D721Med (cell line): ENCODE measurements around the gene DMAP1.
A peak's percentile ranks its signal among the peaks of the same experiment; 100 is the strongest.

Experiments used
- DNase-seq: peaks from one replicate; pipeline ENCODE4 v3.0.0; 2011; ENCODE audit warnings: low spot score; ENCODE audit not compliant: insufficient read length
- FAIRE-seq: peaks from 2 replicates; lab custom pipeline; 2011; peaks lifted over from hg19 to GRCh38; lab: Jason Lieb, UNC
- TF ChIP-seq, protein P1 (sequence below): IDR thresholded peaks from 2 replicates; pipeline ENCODE4 v1.5.1; 2012; ENCODE audit warnings: mild to moderate bottlenecking, control low read depth; ENCODE audit not compliant: insufficient read depth; ENCODE audit errors: missing control alignments

The DMAP1 gene

DNA sequence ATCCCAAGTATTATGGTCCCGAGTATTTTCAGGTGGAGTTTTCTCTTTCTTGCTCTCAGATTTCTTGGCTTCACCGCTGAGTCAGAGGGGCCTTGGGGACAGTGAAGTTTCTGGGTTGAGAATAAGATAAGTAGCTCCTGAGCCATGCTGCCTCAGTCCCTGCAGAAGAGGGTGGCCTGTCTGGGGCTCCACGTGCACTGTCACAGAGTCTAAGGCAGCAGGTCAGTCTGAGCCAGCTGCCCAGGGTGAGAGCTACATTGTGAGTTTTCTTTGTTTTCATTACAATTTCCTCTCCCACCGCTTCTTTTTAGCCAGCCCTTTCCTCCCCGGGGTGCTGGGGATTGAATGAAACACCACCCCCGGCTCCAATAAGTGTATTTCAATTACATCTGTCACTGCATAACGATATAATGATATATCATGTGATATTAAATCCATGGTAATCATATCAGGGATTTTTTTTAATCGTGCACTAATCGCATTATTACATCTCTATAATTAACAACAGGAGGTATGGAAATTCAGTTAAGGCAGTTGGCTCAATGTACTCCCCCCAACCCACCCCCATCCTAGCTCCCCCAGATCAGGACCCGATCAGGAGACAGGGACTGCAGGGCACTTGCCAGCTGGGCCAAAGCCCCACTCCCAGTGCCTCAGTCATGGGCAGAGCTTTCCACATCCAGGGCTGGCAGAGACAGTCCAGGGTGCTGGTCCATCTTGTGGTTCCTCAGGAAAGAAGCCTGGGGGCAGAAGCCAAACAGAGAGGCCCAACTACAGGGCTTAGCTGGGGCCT is 43.7 kb downstream of the DMAP1 start:
- peak; percentile 91 for FAIRE-seq
- no peak for DNase-seq
- TF ChIP-seq, protein P1, sequence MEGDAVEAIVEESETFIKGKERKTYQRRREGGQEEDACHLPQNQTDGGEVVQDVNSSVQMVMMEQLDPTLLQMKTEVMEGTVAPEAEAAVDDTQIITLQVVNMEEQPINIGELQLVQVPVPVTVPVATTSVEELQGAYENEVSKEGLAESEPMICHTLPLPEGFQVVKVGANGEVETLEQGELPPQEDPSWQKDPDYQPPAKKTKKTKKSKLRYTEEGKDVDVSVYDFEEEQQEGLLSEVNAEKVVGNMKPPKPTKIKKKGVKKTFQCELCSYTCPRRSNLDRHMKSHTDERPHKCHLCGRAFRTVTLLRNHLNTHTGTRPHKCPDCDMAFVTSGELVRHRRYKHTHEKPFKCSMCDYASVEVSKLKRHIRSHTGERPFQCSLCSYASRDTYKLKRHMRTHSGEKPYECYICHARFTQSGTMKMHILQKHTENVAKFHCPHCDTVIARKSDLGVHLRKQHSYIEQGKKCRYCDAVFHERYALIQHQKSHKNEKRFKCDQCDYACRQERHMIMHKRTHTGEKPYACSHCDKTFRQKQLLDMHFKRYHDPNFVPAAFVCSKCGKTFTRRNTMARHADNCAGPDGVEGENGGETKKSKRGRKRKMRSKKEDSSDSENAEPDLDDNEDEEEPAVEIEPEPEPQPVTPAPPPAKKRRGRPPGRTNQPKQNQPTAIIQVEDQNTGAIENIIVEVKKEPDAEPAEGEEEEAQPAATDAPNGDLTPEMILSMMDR: no peak

DNA sequence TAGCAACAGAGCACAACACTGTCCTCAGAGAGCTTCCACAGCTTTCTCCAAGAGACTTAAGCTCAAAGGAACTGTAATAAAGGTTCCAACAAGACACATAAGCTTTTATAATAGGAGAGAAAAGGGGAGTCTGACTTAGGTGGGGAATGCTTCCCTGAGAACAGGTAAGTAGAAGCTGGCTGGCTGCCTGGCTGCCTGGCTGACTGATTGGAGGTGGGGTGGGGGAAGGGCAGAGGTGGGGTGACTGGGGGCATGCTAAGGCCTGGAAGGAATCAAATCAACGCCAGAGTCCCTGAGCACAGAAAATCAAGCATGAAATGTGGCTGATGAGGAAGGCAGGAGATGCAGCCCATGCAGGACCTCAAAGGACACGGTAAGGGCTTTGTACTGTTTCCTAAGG is 45.8 kb downstream of the DMAP1 start:
- TF ChIP-seq, protein P1: no peak
- FAIRE-seq: no peak
- no peak for DNase-seq

DNA sequence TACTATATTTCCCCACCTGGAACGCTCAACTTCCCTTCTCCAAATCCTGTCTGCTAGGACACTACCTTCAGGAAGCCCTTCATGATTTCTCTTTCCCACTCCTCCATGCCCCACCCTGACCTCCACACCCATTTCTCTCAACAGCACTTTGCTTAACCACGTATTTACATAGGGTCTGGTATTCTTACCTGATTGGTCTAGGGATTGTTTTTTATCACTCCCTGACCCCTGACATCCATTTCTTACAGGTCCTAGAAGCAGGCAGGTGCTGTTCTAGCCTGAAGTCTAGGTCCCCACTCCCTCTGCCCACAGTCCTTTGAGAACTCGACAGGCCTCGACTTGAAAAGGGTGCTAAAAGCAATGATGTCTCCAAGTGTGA is 47.5 kb downstream of the DMAP1 start:
- FAIRE-seq (no peak), DNase-seq (no peak)
- TF ChIP-seq, protein P1: no peak

DNA sequence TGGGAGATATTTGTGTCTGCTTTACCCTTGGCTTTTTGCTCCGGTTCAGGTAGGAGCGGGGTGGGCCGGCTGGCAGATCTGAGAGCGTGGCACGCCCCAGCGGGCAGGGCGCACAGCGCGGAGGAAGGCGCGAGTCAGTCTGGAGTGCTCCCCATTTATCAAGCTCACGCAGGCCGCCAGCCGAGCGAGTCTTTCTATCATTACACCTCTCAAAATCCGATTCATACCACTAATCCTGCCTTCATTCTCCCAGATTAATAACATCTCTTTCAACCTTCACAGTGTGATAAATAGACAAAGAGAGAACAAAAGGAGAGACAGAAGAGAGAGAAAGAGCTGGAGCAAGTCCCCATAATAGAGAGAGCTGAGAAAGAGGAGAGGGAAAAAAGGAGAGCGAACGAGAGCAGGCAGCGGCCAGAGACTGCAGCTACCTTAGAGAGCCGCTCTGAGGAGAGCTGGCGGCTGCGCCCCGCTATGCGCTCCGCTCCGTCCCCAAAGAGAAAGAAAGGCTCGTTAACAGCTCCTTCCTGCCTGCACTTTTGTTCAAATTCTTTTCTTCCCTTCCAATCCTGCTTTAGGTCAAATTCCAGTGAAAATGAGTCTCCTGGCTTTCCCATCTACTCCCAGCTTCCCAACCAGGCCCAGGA is 48.0 kb downstream of the DMAP1 start:
- DNase-seq: peak; percentile 90
- TF ChIP-seq, protein P1: no peak
- FAIRE-seq: peak; percentile 67

DNA sequence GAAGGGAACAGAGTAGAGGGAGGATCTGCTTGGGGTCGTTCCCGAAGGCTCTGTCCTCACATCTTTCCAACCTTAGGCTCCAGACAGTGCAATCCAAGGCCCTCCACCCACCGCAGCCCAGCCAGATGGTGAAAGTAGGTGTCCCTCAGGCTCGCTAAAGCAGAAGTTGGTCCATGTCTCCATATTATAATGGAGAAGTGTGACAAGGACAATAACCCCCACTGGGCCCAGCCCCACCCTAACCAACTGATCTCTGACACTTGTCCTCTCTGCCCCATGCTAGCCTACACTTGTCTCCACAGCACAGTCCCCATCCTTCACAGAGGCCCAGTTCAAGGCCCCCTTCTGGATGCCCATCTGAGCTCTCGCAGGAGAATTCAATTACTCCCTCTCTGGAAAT is 48.7 kb downstream of the DMAP1 start:
- TF ChIP-seq, protein P1: no peak
- DNase-seq (no peak), FAIRE-seq (no peak)

DNA sequence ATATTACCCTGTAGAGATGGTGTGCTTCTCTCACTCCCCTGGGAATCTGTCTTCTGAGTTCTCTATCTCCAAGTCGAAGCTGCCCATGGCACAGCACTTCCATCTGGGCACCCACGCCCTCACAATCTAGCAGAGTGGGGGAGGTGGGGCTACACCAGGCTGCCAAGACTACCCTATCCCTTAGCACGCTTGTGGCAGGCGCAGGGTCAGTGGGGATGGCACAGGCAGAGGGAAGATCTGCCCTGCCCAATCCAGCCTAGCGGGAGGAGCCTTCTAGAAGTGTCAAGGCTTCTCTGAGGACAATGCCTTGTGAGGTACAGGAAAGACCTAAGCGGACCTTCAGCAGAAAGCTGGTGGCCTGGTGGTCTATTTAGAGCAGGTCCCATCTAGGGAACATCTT is 49.1 kb downstream of the DMAP1 start:
- FAIRE-seq (no peak), DNase-seq (no peak)
- TF ChIP-seq, protein P1: no peak
